NK-92 treated with Interleukin-12 subunit alpha and Interleukin-12 subunit beta, amount 100 ng/mL, for 24 hours (cell line): ENCODE measurements around the gene SORT1.
"Not testable (repeated sequence)": the region's sequence is repeated elsewhere in the genome, so short reads cannot be mapped to it uniquely, and the experiment has no call there.

ENCODE experiments used
- DNase-seq: peaks from one replicate; lab custom pipeline; 2025; lab: John Stamatoyannopoulos, UW

SORT1 gene

DNA sequence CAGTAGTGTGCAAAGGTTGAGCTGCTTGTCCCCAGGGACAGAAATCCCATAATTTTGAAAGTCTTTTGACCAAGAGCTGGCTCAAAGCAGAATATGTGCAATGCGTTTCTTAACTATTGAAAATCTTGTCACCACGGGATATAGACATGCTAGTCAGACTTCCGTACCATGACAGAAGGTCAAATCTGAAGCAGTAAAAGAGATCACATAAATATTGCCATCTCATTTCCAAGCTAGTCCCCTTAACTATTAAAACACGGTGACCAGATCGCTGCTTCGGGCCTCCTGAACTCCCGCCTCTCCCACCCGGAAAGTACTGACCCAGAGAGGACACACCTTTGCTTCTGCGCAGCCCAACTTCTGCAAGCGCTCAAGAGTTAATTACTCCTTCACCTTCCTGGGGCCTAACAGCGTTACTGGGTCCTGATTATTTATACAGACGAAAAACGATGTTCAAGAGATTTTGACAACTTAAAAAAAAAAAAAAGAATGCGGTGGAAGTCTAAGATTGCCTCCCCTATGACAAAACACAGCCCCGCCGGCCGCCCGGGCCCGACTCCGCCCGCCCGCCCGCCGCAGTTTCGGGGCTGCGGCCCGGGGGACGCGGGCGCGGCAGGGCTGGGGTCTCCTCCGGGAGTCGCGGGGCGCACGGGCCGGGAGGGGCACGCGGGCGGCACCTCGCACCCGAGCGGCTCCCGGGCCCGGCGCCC lies 692 bp downstream of the SORT1 start:
- DNase-seq = no peak

DNA sequence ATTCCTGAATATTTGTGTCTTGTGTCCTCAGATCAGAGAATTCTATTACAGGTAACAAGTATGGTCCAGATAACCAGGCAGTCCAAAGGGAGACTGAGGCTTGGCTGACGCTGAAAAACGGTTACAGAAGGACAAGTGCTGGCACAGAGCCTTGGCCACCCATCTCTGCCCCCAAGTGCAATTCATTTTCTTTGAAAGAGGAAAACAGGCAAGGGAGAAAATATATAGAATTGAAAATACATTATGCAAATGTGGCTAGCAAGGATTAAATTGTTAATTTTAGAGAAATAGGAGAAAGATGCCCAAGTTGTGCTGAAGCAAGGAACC lies 1.2 kb downstream of the SORT1 start:
- DNase-seq = no peak

DNA sequence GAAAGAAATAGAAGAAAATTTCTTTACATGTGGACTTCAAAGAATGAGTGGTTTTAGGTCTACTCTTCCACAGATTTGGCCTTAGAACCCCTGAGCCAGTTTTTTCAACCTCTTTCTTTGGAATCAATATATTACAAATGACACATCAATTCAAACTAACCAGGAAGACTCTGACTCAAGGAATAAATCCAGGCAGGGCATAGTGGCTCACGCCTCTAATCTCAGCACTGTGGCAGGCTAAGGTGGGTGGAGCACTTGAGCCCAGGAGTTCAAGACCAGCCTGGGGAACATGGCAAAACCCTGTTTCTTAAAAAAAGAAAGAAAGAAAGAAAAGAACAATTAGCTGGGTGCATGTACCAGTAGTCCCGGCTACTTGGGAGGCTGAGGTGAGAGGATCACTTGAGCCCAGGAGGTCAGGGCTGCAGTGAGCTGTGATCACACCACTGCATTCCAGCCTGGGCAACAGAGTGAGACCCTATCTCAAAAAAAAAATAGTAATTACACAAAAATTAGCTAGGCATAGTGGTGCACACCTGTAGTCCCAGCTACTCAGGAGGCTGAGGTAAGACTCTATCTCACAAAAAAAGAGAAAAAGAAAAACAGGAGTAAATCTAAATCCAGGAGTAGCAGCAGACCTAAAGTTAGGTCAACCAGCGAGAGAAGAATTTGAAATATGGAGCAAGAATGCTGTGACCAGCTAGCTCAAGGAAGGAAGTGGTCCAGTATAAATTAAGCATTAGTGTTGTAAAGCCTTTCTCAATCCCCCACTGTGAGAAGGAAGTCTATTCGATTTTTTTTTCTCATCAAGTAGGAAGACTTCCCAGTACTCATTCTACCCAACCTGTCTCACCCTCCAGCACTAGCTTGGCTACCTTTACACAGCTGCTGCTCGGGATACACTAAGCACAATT lies 1.9 kb downstream of the SORT1 start:
- DNase-seq = no peak

DNA sequence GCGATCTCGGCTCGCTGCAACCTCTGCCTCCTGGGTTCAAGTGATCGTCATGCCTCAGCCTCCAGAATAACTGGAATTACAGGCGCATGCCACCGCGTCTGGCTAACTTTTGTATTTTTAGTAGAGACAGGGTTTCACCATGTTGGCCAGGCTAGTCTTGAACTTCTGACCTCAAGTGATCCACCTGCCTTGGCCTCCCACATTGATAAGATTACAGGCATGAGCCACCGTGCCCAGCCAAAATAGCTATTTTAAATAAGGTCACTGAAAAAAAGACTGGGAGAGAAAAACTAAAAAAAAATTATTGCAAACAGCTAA lies 2.5 kb downstream of the SORT1 start:
- not testable (repeated sequence) for DNase-seq

DNA sequence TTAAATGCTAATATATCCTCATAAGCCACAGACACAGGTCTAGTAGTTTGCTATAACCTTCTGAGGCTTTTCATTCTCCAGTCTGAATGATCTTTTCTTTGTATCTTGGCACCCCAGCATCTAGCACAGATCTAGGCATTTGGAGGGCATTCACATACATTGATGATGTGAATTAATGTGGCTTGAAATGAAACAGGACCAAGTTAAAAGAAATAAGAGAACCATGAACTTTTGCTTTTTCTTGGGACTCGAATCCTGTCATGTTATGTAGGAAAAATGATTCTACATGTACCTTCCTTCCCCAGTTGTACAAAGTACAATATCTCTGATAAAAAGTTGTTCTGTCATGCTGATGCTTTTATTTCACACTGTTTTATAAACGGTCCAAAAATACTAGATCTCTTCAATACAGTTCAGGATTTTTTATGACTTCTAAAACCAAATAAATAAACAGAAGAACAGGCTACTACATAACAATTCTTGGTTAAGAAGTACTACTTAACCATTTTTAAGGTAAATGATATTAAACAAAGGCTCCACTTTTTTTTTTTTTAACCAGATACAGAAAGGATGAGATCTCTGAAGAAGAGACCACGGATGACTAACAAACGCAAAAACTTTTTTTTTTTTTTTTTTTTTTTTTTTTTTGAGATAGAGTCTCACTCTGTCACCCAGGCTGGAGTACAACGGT lies 3.0 kb downstream of the SORT1 start:
- DNase-seq = no peak

DNA sequence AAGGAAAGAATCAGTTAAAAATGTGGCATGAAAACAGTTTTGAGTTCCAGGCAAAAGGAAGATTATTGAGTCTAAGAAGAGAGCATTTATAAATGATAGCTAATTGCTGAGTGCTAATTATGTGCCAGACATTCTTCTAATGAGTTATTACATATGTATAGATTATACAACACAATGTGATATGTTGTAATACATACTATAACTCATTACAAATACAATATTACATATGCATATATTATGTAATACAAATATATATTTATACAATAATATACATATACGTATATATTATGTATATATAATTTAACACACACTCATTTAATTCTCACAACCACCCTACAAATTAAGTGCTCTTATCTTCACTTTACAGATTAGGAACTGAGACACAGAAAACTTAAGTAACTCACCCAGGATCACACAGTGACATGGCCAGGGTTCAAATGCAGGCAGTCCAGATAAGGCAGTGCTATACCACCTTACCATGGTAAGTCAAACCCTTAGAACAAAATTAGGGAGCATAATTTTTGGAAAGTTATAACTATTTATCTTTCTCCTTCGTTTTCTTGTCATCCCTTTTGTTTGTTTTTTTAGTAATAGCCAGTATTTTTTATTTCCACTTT lies 4.0 kb downstream of the SORT1 start:
- no peak for DNase-seq

DNA sequence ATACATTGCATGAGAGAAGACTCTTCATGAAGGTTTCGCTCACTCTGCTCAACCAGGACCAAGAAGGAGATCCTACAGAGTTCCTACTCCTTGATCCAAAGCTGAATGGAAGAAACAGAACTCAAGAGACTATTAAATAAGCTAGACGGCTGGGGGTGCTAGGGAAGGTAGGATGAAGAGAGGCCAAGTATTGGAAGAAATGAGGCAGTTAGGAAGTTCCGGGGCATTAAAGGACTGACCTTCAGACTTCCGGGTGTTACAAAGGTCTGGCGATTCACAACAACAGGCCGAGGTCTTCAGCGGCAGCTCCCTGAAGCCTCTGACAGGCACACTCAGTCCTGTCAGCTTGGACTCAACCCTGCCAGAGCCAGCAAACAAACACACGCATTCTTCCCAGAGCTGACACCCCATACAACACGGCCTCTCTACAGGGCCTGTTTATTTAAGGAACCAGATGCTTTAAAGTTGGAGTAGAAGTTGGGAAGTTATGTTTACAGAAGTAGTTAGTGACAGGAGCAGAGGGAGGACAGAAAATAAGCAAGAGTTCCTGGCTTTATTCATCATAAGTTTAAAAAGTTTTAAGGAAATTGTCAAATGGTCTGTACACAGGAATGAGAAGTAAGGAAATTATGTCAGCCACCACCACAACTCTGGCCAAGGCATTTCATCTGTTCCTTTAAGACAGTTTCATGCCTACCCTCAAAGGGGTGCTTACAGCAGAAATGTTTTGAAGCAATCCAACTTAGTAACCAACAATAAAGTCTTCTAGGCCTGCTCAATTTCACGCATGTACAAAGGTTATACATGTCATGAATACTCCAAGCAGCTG lies 4.7 kb downstream of the SORT1 start:
- no peak for DNase-seq

DNA sequence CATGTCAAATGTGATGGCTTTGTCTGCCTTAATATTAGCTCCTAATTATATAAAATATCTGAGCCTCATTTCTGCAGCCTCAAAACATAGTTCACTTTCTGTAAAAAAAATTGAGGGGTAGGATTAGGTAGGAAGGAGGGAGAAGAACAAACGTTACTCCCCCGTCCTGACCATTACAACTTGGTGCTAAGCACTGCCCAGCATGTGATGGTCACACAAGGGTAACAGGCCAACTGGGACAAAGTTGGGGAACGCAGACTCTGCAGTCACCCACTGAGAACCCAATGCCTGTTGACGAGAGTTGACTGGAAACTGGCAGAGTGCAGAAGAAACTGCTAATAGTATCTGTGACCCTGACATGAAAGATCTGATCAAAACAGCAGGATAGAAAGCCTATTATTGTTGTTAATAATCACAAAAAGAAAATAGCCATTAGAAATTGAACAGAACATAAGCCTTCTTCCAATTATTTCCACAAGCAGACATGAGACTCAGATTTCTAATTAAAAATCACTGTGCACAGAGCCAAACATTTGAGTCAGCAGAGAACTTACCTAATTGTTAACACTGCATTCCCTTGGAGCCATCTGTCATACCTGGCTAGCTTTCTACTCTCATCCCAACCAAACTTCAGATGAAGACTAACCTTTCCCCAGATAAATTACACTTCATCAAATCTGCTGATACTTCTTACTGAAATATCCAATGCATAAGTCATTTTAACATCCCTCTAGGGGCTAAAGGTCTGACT lies 5.5 kb downstream of the SORT1 start:
- no peak for DNase-seq

DNA sequence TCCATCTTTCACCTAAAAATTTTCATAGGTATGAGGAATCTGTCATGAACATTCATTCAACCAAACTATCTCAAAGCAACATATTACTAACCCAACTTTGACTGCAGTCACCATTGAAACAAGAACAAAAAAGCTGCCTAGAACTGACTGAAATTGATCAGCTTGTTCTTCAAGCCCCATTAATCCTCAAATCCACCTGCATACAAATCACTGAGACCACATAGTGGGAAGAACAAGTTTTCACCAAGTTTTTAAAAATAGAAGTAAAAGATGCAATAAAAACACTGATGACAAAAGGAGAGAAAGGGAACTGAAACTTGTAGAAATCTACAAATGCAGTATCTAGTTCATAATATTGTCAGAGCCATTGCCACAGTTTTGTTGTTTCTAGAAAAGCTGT lies 6.1 kb downstream of the SORT1 start:
- no peak for DNase-seq

DNA sequence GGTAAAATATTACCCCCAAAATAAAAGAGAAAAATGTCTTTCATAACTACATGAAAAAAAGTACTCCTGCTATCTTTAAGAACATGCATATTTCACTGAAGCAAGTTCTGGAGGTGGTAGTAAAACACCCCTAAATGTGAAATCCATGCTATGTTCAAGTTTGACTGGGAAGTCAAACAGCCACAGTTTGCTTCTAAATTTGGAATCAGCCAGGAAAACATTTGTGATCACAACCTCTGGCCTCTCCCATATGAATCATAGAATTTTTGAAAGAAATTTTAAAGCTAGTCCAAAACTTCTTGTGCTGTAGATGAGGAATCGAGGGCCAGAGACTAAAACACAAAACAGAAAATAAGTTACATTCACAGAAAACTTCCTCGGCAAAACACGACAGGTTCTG lies 6.6 kb downstream of the SORT1 start:
- no peak for DNase-seq

DNA sequence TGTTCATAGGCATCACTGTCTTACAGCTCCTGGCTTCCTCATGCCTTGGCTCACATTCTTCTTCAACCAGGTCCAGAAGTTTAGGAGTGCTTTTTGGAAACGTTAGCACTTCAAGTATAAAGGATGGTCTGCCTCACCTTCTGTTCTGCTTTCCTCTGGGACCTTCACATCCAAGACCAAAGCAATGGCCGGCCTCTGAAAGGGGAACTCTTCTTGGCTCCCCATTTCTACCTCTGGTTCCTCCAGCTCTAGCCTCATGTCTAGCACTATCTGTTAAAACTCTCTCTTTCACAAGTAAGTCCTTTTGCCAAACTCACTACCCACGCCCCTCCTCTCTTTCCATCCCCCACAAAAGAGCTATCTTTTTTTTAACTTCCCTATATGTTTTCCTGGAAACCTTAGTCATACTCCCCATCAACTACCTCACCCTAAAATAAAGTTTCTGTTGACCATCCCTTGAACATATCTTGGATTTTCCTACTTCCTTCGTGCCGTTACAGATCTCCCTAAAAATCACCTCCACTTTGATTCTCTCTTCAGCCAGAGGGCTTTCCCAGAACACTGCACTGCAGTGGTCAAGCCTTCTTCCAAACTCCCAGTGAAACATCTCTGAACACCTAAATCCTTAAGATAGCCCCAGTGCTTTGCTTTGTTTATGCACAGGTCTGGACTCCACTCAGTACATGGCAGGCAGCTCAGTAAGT lies 7.9 kb downstream of the SORT1 start:
- no peak for DNase-seq

DNA sequence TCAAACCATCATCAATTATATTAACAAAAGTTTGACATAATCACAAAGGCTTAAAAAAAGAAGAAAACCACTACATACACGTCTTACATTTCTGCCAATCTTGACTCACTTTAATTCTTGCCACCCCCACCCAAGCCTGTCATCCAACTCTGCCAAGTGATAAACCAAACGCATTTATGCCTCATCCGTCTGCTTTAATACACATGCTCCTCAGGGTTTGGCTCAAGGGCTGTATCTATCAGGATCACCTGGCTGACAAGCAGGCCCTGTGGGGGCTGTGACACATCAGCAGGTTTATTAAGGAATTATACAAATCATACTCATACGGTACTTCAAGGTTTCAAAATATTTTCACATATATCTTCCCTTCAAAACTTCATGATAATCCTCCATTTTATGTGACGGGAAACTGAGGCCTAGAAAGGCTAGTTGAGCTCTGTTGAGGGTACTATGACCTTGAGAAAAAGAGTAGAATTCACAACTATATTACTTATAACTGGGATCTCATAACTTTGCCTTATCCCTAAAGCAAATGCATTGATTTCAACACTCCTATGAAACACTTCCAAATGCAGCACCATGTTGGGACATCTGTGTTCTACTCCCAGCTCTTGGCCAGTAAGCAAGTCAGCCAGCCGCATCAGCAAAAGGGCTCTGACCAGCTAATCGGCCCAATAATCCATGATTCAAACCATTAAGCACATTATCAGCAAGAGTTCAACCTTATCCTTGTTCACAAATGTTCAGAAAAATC lies 8.7 kb downstream of the SORT1 start:
- DNase-seq = no peak

DNA sequence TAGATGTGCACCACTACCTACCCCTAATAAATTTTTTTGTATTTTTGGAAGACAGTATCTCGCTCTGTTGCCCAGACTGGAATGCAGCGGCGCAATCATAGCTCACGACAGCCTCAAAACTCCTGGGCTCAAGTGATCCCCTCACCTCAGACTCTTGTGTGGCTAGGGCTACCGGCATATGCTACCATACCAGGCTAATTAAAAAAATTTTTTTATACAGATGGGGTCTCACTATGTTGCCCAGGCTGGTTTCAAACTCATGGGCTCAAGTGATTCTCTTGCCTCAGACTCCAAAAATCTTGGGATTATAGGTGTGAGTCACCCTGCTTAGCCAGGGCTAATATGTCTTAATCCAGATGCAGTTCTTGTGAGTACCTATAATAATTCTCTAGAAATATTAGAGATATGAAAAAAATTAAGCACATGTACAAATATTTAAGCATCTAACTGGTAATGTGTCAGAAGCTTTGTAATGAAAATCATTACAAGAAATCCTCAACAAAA lies 9.5 kb downstream of the SORT1 start:
- DNase-seq = no peak

DNA sequence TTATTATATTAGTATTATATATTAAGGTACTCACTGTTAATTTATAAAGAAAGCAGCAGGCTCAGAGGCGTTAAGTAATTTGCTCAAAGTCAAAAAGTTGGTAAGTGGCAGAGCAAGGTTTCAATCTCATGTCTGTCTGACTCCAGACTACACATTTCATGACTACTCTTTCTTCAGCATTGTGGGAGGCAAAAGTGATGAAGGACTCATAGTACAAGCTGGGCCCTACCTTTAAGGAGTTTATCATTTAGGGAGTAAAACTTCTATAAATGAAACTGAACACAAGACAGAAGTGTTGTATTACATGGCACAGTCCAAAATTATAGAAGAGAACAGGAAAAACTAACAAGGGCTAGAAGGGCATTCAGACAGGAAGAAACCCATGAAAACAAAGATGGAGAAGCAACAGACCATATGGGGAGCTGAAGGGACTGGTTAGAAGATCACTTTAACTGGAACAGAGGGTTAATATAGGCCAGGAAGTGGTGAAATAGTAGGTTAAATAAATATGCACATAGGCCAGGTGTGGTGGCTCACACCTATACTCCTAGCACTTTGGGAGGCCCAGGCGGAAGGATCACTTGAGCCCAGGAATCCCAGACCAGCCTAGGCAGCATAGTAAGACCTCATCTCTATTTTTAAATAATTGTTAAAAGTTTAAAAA lies 11.5 kb downstream of the SORT1 start:
- no peak for DNase-seq

DNA sequence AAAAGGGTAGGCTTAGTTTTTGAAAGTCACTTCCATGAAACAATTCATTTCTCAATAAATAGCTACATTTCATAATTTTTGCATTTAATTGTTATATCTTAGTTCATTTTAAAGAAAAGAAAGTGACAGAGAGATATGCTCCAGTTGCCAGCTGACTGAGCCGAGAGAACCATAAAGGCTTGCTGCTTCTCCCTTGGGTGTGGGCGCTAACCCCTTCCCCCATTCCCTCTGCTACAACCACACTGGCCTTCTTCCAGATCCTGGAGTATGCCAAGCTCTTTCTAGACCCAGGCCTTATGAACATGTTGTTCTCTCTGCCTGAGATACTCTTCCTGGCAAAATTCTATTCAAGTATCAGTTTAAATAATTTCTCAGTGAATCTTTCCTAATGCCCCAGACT lies 12.3 kb downstream of the SORT1 start:
- DNase-seq = no peak

DNA sequence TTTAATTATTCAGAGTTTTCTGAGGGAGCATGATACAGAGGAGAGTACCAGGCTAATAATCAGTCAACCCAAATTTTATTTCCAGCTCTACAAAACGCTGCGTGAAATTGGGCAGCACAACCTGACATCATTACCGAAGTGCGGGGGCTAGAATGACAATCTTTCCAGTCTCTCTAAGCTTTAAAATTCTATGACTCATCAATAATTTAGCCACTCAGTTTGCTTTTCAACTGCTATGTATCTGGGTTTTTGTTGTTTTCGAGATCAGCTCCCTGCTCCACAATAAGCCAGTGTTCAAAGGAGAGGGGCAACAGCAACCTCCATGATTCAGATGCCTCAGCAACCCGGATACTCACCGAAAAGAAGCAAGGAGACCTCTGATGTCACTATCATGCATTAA lies 13.9 kb downstream of the SORT1 start:
- no peak for DNase-seq

DNA sequence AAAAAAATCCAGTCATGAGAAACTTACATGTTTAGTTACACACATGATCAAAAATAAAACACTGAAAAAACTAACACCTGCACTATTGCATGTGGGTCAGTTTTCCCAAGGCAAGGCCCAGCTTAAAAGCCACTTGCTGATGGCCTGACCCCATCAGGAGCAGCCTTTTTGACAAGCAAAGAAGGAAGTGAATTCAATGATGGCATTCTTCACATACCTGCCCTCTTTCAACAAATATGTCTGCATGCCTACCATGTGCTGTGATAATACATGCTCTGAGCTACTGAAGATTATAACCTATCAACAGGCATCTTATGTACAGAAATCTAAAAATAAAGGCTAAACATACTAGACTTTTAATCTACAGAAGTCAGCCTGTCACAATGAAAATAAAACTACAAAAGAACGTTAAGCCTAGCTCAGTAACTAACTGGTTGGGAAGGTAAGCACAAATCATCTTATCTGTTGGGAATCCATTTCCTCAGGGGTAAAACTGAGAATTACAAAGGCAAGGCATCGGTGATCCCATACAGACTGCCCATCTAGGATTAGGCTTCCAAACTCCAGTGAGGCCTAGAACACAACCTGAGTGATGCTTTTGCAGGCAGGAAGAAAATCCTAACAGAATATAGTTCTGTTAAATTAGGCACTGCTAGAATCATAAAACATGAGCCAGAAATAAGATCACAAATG lies 14.5 kb downstream of the SORT1 start:
- DNase-seq = no peak

DNA sequence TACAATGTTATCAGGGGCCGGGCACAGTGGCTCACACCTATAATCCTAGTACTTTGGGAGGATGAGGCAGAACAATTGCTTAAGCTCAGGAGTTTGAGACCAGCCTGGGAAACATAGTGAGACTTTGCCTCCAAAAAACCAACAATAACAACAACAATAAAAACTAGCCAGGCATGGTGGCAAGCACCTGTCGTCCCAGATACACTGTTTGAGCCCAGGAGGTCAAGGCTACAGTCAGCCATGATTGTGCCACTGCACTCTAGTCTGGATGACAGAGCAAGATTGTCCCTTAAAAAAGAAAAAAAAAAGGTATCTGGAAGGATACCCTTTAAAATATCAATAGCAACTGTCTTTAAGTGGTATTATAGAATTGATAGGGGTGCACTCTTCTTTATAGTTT lies 16.1 kb downstream of the SORT1 start:
- no peak for DNase-seq
